ENCODE results near the gene CEP164.

DNA sequence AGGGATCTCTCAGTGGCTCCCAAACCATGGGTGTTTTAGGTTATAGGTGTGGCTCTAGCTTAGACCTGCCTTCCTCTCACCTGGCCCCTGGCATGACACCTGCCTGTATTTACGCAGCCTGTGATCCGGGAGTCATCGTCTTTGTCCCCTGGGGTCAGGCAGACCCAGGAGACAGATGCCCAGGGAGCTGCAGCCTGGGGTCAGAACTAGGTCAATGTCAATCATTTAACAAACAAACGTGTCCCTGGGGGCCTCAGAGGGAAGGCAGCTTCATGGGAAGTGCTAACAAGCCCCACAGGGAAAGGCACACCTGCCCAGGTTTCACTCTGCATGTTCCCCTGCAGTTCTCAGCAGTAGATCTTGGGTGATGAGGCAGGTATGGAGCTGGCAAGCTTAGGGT is 24.6 kb upstream of the CEP164 start:
- TF ChIP-seq, protein P1, sequence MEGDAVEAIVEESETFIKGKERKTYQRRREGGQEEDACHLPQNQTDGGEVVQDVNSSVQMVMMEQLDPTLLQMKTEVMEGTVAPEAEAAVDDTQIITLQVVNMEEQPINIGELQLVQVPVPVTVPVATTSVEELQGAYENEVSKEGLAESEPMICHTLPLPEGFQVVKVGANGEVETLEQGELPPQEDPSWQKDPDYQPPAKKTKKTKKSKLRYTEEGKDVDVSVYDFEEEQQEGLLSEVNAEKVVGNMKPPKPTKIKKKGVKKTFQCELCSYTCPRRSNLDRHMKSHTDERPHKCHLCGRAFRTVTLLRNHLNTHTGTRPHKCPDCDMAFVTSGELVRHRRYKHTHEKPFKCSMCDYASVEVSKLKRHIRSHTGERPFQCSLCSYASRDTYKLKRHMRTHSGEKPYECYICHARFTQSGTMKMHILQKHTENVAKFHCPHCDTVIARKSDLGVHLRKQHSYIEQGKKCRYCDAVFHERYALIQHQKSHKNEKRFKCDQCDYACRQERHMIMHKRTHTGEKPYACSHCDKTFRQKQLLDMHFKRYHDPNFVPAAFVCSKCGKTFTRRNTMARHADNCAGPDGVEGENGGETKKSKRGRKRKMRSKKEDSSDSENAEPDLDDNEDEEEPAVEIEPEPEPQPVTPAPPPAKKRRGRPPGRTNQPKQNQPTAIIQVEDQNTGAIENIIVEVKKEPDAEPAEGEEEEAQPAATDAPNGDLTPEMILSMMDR (IDR thresholded peaks at IDR 0.05) = no peak
- TF ChIP-seq POLR2A (IDR thresholded peaks at IDR 0.05) = no peak

Data from thyroid gland (tissue), 4 donors.